ENCODE measurements around the gene KRT33A. TPM values are rescaled to one million over a fixed set of nuclear protein-coding genes. Genes with fewer than 3 reads are reported as not detected.

Gene KRT33A
- total and polyA plus RNA-seq, 8 donors: not detected

GRCh38 chr17:41333836-41334235, 16.8 kb downstream of the KRT33A start:
- ATAC-seq: no peak
- intact Hi-C loops (cut with DNase I): no loop called here

GRCh38 chr17:41333098-41333497, 17.5 kb downstream of the KRT33A start:
- no peak for TF ChIP-seq CTCF (IDR thresholded peaks at IDR 0.05)
- ATAC-seq (no peak), DNase-seq (no peak)
- no peak overlapping the region for H3K4me3 ChIP-seq
- H3K4me1 ChIP-seq: no peaks in the 10 kb centered on the region
- no peaks in the 10 kb centered on the region for H3K36me3 ChIP-seq
- H3K27me3 ChIP-seq: no peaks in the 10 kb centered on the region
- no peaks in the 10 kb centered on the region for H3K9me3 ChIP-seq
- H3K27ac ChIP-seq: no peak overlapping the region
- intact Hi-C loops (cut with DNase I): no loop called here

More at GRCh38 chr17:41333836-41334235, 16.8 kb downstream of the KRT33A start:
- Histone ChIP-seq H3K9me3 (no peaks in the 10 kb centered on the region), H3K27ac (no peak overlapping the region), H3K4me1 (no peaks in the 10 kb centered on the region), H3K4me3 (no peak overlapping the region), H3K36me3 (no peaks in the 10 kb centered on the region), H3K27me3 (no peaks in the 10 kb centered on the region)
- no peak for DNase-seq
- TF ChIP-seq CTCF (IDR thresholded peaks at IDR 0.05): no peak

- ATAC-seq: no peak
- H3K36me3 ChIP-seq: no peaks in the 10 kb centered on the region
- intact Hi-C loops (cut with DNase I): no loop called here
Measured at GRCh38 chr17:41332239-41332638, 18.4 kb downstream of the KRT33A start.

GRCh38 chr17:41331606-41332005, 19.0 kb downstream of the KRT33A start:
- intact Hi-C loops (cut with DNase I): no loop called here
- no peak for DNase-seq
- no peak overlapping the region for H3K4me3 ChIP-seq
- H3K27ac ChIP-seq: no peak overlapping the region
- no peak for ATAC-seq
- no peaks in the 10 kb centered on the region for H3K27me3 ChIP-seq
- no peaks in the 10 kb centered on the region for H3K9me3 ChIP-seq
- TF ChIP-seq CTCF (IDR thresholded peaks at IDR 0.05): no peak
- H3K36me3 ChIP-seq: no peaks in the 10 kb centered on the region
- no peaks in the 10 kb centered on the region for H3K4me1 ChIP-seq

More at GRCh38 chr17:41332239-41332638, 18.4 kb downstream of the KRT33A start:
- Histone ChIP-seq H3K9me3 (no peaks in the 10 kb centered on the region), H3K4me3 (no peak overlapping the region), H3K4me1 (no peaks in the 10 kb centered on the region), H3K27me3 (no peaks in the 10 kb centered on the region), H3K27ac (no peak overlapping the region)
- TF ChIP-seq CTCF (IDR thresholded peaks at IDR 0.05): no peak
- no peak for DNase-seq

GRCh38 chr17:41329279-41329948, 21.2 kb downstream of the KRT33A start:
- ATAC-seq (peak; percentile 86), DNase-seq (peak in 3 of 4 donors; percentile 24 to 74 (median 27))
- H3K9me3 ChIP-seq: no peaks in the 10 kb centered on the region
- H3K4me1 ChIP-seq: no peaks in the 10 kb centered on the region
- no peak overlapping the region for H3K4me3 ChIP-seq
- no peak overlapping the region for H3K27ac ChIP-seq
- intact Hi-C loops (cut with DNase I): no loop called here
- peak; percentile 31 to 67 for TF ChIP-seq CTCF (IDR thresholded peaks at IDR 0.05)
- H3K27me3 ChIP-seq: no peaks in the 10 kb centered on the region
- no peaks in the 10 kb centered on the region for H3K36me3 ChIP-seq

All from left lung (tissue), 10 donors.